GM21515 (cell line): ENCODE data around the gene TTC5.
"Not testable (repeated sequence)": the region's sequence is repeated elsewhere in the genome, so short reads cannot be mapped to it uniquely, and the experiment has no call there.

Source experiments
- ATAC-seq: cut with Tn5 transposase; IDR thresholded peaks from one replicate; pipeline ENCODE4 v1.9.1; 2021; ENCODE audit not compliant: unreplicated experiment

The TTC5 gene, protein sequence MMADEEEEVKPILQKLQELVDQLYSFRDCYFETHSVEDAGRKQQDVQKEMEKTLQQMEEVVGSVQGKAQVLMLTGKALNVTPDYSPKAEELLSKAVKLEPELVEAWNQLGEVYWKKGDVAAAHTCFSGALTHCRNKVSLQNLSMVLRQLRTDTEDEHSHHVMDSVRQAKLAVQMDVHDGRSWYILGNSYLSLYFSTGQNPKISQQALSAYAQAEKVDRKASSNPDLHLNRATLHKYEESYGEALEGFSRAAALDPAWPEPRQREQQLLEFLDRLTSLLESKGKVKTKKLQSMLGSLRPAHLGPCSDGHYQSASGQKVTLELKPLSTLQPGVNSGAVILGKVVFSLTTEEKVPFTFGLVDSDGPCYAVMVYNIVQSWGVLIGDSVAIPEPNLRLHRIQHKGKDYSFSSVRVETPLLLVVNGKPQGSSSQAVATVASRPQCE

DNA sequence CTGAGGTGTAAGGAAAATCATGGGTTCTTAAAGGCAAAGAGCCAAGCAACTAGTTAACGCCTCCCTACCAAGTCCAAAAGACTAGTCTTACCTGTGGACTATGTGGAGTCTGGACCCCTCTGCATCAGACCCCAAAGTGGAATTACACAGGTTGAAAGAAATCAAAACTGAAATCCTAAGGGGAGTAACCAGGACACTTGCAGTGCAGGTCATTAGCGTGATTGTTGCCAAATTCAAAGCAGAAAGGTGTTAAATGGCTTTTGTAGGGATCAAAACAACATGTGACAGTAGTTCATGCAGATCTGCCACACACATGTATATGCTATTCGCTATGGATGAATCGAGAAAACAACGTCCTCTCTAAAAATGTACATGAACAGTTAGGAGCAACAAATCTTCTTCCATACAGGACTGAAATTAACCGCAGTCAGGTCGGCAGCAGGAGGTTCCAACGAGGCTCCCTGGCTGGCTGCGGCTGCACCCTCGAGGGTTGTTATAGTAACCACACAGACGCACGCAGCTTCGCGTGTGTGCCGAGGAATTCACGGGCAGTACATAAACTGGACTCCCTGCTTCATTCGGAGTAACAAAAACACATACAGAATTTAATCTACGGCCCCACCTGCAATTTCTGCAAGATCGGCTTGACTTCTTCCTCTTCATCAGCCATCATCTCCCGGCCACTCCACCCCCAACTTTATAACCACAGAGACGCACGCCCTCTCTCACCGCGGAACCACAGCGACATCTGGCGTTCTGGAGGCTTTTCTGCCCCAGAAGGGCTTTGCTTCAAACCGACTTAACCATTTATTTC, at the start of gene TTC5:
Gene TTC5 (minus strand): TSS at position 687 of the 814 bp plus-strand sequence. CDS start 14 bp downstream, at position 673.
- peak; percentile 96 for ATAC-seq

DNA sequence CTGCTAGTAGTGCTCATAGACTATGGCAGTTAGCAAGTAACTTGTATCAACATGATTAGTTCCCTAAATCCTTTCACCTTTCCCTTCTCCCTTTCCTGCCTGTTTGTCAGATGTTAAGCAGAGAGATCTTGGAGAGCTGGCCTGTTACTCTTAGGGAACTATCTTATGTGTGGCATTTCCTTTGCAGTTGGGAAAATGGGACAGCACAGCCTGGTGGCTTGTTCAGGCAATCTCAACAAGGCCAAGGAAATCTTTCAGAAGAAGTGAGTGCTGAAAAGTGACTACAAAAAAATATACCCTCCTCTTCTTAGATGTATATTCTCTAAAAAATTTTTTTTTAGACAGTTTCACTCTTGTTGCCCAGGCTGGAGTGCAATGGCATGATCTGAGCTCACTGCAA, 45.1 kb upstream of the TTC5 start:
- ATAC-seq = no peak

DNA sequence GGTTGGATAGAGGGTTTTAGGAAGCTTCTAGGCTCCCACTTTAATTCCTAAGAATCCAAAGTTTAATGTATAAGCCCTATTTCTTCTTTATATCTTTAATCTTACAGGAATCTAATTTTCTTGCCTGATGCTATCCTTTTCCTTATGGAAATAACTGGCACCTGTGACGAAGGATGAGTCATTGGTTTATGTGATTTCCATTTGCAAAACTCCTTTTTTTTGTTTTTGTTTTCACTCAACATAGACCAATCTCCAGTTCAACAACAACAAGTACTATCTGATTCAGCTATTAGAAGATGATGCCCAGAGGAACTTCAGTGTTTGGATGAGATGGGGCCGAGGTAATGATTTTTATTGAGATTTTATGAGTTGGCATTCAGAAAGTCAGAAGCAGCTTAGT, 44.5 kb upstream of the TTC5 start:
- no peak for ATAC-seq

DNA sequence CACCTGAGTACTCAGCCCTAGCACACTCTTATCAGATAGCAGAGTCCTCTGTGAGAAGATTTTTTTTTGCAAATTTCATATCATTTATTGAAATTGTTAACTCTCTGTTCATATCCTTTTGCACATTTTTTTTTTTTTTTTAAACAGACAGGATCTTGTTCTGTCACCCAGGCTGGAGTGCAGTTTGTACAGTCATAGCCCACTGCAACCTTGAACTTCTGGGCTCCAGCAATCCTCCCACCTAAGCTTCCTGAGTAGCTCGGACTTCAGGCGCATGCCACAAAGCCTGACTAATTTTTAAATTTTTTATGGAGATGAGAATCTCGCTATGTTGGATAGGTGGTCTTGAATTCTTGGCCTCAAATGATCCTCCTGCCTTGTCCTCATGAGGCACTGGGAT, 42.0 kb upstream of the TTC5 start:
- ATAC-seq = no peak

DNA sequence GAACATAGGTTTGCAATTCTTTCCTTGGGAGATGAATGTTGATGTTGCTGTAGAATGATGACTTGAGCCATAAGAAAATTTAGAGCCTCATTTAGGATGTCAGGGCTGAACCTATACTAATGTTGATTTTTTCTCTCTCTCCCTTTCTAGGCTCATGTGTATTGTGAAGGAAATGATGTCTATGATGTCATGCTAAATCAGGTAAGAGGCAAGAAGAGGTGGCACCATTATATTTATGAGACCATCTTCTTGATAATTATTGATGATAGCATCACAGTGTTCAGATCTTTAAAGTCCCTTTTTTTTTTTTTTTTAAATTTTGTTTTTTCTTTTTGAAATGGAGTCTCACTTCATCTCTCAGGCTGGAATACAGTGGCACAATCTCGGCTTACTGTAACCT, 41.0 kb upstream of the TTC5 start:
- no peak for ATAC-seq

DNA sequence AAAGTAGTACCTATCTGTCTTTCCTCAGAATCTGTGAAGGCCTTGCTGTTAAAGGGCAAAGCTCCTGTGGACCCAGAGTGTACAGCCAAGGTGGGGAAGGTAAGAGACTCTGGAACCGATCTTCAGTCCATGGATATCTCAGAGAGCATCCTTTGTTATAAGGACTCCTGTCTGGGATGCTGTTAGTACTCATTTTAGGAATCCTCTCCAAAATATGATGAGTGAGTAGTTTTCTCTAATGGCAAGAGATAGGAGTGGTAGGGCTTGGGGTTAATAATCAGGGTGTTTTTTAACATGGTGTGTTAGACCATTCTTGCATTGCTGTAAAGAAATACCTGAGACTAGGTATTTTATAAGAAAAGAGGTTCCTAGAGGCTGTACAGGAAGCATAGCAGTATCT, 39.6 kb upstream of the TTC5 start:
- ATAC-seq = no peak

DNA sequence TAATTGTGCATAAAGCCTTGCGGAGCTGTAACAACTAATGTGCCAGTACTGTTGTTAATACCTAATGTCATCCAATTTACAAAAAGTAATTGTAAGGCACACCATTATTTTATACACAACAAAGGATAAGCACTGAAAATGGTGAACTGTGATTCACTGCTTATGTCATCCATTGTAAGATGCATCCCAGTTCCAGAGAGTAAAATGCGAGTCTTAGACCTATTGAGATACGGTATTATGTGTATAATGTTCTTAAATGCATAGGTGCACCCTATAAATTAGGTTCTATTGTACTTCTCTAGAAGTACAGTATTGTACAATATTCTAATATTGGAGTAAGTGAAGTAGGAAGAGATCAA, 38.1 kb upstream of the TTC5 start:
- ATAC-seq = no peak

DNA sequence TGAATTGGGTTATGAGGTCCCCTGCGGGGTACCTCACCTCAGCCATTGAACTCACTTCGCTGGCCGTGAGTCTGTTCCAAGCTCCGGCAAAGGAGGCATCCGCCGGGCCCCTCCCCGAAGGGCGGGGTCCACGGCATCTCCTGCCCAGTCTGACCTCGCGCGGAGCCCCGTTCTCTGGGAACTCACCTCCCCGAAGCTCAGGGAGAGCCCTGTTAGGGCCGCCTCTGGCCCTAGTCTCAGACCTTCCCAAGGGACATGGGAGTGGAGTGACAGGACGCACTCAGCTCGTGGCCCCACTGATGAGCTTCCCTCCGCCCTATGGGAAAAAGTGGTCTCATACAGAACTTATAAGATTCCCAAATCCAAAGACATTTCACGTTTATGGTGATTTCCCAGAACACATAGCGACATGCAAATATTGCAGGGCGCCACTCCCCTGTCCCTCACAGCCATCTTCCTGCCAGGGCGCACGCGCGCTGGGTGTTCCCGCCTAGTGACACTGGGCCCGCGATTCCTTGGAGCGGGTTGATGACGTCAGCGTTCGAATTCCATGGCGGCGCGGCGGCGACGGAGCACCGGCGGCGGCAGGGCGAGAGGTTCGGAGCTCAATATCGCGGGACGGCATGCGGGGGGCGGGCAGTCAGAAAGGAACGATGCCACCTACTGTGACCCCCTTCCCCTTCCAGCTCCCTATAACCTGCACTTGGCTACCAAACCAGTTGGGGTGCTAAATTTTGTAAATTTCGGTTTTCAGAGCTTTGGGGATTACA, 37.5 kb upstream of the TTC5 start, which contains the start of gene PARP2:
Gene PARP2 (plus strand): TSS at position 544 of the 770 bp plus-strand sequence. CDS start 7 bp downstream, at position 551.
- peak; percentile 89 for ATAC-seq

DNA sequence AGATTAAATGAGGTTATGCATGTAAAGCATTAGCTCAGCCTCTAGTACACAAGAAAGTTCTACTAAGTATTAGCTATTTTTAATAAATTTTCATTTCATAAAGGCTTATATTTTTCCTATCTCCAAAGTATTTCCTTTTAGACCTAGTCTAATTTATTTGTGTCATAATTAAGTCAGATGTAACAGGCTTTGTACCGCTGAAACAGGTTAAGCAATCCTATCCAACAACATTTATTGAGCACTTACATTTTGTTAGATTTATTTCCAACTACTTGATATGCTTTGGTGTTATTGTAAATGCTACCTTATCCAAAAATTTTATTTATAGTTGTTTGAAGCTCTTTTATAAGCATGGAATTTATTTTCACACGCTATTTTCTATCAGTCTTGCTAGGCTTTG, 35.9 kb upstream of the TTC5 start:
- ATAC-seq = no peak

DNA sequence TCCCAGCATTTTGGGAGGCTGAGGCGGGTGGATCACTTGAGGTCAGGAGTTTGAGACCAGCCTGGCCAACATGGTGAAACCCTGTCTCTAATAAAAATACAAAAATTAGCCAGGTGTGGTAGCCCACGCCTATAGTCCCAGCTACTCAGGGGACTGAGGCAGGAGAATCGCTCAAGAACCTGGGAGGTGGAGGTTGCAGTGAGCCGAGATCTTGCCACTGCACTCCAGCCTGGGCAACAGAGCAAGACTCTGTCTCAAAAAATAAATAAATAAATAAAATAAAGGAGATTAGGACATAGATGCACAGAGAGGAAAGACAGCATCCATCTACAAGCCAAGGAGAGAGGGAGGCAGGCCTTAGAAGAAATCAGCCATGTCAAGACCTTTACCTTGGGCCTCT, 35.3 kb upstream of the TTC5 start:
- ATAC-seq = not testable (repeated sequence)

DNA sequence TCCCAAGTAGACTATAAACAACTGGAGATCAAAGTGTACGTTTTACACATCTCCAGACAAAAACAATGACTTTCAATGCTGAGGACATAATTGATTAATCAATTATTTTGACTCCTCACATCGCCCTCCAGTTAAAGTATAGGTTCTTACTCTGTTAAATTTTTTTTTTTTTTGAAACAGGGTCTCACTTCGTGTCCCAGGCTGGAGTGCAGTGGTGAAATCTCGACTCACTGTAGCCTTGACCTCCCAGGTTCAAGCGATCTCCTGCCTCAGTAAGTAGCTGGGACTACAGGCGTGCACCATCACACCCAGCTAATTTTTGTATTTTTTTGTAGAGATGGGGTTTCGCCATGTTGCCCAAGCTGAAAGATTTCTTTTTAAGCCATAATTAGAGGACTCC, 28.3 kb upstream of the TTC5 start:
- ATAC-seq = no peak

DNA sequence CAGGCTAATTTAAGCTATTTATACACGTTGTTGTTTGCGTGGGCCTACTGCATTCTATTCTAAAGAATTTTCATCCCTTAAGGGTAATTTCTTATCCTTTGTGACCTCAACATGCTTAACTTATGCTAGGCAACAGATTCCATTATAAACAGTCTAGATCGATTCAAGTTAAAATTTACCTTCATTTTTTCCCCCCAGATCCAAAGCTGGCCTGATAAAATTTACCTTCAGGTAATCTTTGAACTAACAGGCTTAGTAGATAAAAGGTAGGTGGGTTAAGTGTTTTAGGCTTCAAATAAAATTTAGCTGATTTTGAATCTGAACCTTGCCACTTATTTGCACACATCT, 27.7 kb upstream of the TTC5 start:
- ATAC-seq = peak; percentile 16

DNA sequence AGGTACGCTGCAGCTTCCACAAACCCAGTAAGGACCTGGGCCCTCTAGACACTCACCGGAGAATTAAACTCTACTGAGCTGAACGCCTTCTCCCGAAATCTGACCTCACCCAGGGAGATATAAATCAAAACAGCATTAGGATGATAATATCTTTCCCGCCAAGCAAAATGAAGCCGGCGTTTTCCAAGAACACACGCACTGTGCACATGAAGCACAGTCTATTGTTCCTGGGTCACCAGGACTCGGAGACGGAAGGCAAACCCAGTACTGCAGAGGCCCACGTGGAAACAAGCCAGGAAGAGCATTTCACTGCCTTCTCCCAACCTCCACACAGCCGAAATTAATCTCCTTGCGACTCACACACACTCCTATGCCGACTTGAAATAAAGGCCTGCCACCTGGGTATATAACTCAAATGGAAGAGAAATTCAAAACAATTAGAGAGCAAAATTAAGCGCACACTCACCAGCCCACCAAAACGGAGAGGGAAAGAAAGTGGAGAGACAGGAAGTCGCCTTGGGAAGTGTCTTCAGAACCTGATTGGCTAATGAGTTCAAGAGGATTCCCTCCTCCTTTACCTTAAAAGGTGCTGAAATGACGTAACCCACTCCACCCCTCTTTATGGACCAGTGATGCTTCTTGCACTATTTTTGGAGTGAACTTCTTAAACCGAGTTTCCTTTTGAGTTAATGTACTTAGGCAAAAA, 27.2 kb upstream of the TTC5 start, which contains the start of gene CCNB1IP1:
Gene CCNB1IP1 (minus strand): TSS at position 492 of the 706 bp plus-strand sequence. CDS start 16,756 bp downstream, outside the sequence.
- peak; percentile 96 for ATAC-seq

DNA sequence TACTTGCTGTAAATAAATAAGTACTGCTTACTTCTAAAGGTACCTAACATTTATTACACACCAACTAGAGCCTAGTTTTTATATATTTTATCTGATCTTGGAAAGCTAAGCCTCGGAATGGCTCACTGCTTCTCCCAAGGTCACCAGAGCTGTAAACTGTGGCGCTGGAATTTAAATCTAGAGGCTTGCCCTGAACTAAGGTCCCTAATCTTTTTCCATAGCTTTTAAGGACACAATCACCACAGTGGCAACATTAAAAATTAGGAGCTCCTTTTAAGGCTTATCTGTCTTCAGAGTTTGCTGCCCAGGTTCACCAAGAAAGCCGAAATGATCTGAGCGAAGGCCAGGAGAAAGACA, 26.7 kb upstream of the TTC5 start:
- ATAC-seq = no peak

DNA sequence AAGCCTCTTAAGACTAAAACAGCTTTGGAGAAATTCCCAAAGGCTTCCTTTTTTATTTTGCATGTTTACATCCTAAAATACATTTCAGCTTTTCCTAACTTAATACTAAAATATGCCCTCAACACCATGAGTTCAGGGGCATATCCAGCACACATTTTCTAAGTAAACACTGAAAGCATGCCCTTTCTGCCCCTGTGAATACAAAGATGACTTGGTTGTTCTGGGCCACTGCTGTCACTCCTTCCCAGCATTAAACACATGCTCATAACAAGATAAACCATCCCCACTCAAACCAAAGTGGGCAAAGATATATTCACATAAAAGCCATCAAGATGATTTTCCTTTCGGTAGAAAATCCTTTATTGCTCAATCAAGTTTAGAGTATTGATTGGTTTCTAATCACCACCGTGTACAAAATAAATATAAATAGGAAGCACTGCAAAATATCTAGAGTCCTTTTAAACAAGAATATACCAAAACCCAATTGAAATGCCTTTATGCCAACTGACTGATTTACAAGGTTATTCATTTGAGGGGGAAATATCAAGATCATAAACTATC, 25.4 kb upstream of the TTC5 start:
- no peak for ATAC-seq

DNA sequence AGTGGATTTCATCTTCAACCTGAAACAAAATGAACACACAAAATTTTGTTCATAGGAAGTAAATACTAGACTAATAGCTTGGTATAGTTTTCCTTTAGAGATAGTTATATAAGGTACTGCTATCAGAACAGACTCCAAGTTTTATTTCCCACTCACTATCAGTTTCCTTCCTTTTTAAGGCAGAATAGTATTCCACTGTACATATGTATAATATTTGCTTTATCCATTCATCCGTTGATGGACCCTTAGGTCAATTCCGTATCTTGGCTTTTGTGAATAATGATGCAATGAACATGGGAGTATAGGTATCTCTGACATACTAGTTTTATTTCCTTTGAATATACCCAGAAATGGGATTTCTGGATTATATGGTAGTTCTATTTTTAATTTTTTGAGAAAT, 23.6 kb upstream of the TTC5 start:
- ATAC-seq = no peak

DNA sequence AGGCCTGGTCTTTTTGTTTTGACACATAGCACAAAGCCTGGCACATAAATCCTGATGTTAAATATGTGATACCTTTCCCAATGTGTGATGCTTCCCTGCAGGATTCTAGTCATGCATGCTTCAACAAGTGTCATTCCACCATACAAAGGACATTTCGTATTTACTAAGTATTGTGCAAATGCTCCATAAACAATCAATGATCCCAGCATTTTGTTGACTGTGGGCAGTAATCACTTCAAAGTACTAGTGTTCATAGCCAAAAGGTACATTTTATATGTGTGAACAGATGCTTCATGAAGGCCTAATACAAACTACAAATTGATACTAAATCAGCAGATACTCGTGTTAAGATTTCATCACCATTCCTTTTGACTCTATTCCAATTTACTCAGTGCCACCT, 23.0 kb upstream of the TTC5 start:
- no peak for ATAC-seq

DNA sequence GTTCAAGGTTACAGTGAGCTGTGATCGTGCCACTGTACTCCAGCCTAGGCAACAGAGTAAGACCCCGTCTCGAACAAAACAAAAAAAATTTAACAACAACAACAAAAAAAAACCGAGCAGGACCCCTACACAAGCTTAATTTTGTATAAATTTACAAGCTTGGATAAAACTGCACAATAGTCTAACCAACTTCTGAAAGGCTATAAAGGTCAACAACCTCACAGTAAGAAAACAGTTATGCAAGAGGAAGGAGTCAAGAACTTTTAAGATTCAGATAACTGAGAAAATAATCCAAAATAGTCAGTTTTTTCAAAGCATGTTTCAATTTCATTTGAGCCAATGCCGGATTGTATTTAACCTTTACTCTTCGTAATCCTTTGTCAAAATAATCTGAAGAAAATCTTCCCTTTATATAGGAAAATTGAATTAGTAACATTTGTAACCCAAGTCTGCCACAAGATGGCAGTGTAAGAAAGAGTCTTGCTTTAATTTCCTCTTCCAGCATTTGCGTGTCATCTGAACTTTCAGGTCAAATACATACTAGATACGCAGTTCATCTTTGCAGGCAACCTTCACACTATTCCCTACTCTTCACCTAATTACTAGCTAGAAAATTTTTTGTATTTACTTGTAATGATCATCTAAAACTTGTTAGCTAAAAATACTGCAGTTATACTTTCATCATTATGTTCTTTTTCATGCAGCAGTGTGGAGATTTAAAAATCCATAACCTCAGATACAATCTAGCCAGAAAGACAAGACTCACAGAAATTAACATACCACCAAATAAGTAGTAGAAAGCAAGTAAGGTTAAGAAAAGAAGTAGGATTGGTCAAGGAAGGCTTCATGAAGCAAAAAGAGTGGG, 21.5 kb upstream of the TTC5 start:
- ATAC-seq = peak; percentile 46

DNA sequence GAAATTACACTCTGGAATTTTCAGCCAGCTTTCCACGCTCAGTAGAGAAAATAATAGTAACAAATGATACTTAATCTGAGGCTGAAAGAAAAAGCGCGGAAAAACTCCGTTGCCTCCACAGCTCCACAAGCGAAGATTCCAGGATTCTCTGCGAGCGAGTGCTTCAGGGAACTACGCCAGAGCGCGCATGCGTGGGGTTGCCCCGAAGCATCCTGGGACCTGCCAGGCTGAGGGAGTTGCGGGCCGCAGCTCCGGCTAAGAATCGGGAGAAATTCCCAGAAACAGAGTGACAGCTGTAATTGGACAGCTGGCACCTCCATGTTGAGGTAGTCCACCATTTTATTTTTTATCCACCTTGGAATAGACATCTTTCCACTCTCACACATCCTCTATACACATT, 12.0 kb upstream of the TTC5 start:
- no peak for ATAC-seq

DNA sequence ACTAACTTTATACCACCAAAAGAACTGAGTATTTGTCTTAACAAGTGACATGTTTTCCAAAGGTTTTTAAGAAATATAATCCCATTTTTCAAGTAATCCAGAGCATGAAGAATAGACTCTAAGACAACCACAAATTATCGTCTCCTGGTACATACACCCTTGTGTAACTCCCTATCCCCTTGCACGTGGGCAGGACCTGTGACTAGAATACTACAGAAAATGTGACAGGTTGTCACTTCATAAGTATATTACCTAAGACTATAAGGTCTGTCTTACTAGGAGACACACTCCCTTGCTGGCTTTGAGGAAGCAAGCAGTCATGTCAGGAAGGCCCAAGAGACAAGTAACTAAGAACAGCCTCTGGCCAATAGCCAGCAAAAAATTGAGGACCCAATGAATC, 8.3 kb upstream of the TTC5 start:
- no peak for ATAC-seq
